PC-9 (cell line): ENCODE results near the gene SHC3. TPM values are rescaled to one million over a fixed set of nuclear protein-coding genes. Genes with fewer than 3 reads are reported as not detected.

Experiments used
- BruUV-seq: library from RNA; stranded (reverse); fragments of 400-500 nt; replicated peaks from 2 replicates; lab custom pipeline; 2021; lab: Mats Ljungman, UMichigan
- CTCF ChIA-PET: fragments of 300-600 bp; sonication (Branson Sonifier 250); formaldehyde crosslinking; loops from one replicate; lab custom pipeline; 2022; ENCODE audit warnings: antibody characterized with exemption; lab: Charles Lee
- POLR2A ChIA-PET: fragments of 300-600 bp; sonication (Branson Sonifier 250); formaldehyde crosslinking; loops from one replicate; lab custom pipeline; 2022; ENCODE audit warnings: antibody characterized with exemption; ENCODE audit not compliant: unreplicated experiment; lab: Charles Lee
- DNase-seq, 2 experiments: peaks; one replicate each; pipeline versions ENCODE4 v3.0.0 to v3.0.0-alpha.2; 2015 to 2022; ENCODE audit warnings: mixed read lengths in 1 of 2
- H2AFZ ChIP-seq: fragments of 200-600 bp; sonication (generic); 2 replicates; pipeline ENCODE4 v1.8.1; 2017; ENCODE audit warnings: antibody characterized with exemption
- H3F3A ChIP-seq: fragments of 200-600 bp; sonication (generic); 2 replicates; pipeline ENCODE4 v1.8.1; 2017; ENCODE audit warnings: antibody characterized with exemption, mild to moderate bottlenecking, low read depth; ENCODE audit not compliant: insufficient read depth
- H3K27ac ChIP-seq: fragments of 200-600 bp; sonication (generic); 2 replicates; pipeline ENCODE4 v1.6.1; 2016; ENCODE audit warnings: mixed run types
- H3K27me3 ChIP-seq: fragments of 200-600 bp; sonication (generic); 2 replicates; pipeline ENCODE4 v1.6.1; 2016; ENCODE audit warnings: low read depth, mixed run types; ENCODE audit not compliant: insufficient read depth
- H3K36me3 ChIP-seq: fragments of 200-600 bp; sonication (generic); 2 replicates; pipeline ENCODE4 v1.6.1; 2016; ENCODE audit warnings: low read depth, mixed run types
- H3K4me1 ChIP-seq: fragments of 200-600 bp; sonication (generic); replicated peaks from 2 replicates; pipeline ENCODE4 v1.6.1; 2016; ENCODE audit warnings: mixed run types; ENCODE audit not compliant: insufficient read depth
- H3K4me2 ChIP-seq: fragments of 200-600 bp; sonication (generic); 2 replicates; pipeline ENCODE4 v1.6.1; 2017; ENCODE audit warnings: mixed run types
- H3K4me3 ChIP-seq: fragments of 200-600 bp; sonication (generic); 2 replicates; pipeline ENCODE4 v1.6.1; 2016; ENCODE audit warnings: mixed run types
- H3K79me2 ChIP-seq: fragments of 200-600 bp; sonication (generic); 2 replicates; pipeline ENCODE4 v1.6.1; 2017; ENCODE audit warnings: low read depth, mixed run types
- H3K9me2 ChIP-seq: fragments of 200-600 bp; sonication (generic); 2 replicates; pipeline ENCODE4 v1.8.1; 2017; ENCODE audit warnings: mild to moderate bottlenecking; ENCODE audit not compliant: insufficient read depth
- H3K9me3 ChIP-seq: fragments of 200-600 bp; sonication (generic); 2 replicates; pipeline ENCODE4 v1.8.1; 2016; ENCODE audit warnings: low read depth; ENCODE audit not compliant: insufficient read depth
- H4K20me1 ChIP-seq: fragments of 200-600 bp; sonication (generic); 2 replicates; pipeline ENCODE4 v1.8.1; 2017; ENCODE audit not compliant: insufficient read depth
- EZH2 ChIP-seq: fragments of 200-600 bp; sonication (generic); IDR thresholded peaks from 2 replicates; pipeline ENCODE4 v1.8.0; 2017; ENCODE audit warnings: antibody characterized with exemption, low read depth
- intact Hi-C: fragments of 100-400 bp; cut with micrococcal nuclease; formaldehyde crosslinking; loops from one replicate; pipeline ENCODE4 v1.10.0; 2022; ENCODE audit not compliant: unreplicated experiment
- total RNA-seq: library from RNA; stranded (reverse); gene quantifications from 2 replicates; pipeline ENCODE4 v1.2.3, GENCODE V29; 2021
- TF ChIP-seq, protein P1 (sequence below): fragments of 200-600 bp; sonication (generic); conservative IDR thresholded peaks from 2 replicates; pipeline ENCODE4 v1.6.1; 2017; ENCODE audit warnings: mixed run types, antibody characterized with exemption, mild to moderate bottlenecking, moderate library complexity

Gene SHC3
- total RNA-seq, 1 experiment from 2014 or later = 15.9 TPM

DNA sequence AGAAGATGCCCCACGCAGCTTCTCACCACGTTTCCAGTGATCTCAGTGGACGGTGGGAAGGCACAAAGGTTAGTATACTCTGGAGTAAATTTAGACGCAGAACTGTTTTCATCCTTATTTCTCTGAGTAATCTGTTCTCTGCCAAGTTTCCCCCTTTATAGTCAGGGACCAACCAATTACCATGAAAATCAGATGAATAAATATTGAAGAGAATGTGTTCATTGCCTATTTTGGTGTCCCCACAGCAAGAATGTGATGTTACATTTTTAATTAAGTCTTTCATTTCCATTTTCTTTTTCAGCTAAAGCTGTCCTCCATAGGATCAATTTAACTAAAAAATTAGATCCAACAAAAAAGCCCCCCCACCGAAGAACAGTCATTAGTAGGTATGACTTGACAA is 146.0 kb downstream of the SHC3 start:
- no peak for TF ChIP-seq EZH2
- TF ChIP-seq, protein P1, sequence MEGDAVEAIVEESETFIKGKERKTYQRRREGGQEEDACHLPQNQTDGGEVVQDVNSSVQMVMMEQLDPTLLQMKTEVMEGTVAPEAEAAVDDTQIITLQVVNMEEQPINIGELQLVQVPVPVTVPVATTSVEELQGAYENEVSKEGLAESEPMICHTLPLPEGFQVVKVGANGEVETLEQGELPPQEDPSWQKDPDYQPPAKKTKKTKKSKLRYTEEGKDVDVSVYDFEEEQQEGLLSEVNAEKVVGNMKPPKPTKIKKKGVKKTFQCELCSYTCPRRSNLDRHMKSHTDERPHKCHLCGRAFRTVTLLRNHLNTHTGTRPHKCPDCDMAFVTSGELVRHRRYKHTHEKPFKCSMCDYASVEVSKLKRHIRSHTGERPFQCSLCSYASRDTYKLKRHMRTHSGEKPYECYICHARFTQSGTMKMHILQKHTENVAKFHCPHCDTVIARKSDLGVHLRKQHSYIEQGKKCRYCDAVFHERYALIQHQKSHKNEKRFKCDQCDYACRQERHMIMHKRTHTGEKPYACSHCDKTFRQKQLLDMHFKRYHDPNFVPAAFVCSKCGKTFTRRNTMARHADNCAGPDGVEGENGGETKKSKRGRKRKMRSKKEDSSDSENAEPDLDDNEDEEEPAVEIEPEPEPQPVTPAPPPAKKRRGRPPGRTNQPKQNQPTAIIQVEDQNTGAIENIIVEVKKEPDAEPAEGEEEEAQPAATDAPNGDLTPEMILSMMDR = no peak
- CTCF ChIA-PET = interaction anchor here (0.6 kb wide), 1 partner anchor 10 kb away, joined by 11 read pairs; no protein-coding TSS in a partner anchor
- no peaks in the 10 kb centered on the region for H3K27me3 ChIP-seq
- no peak for DNase-seq
- intact Hi-C loops = no loop called here
- no peaks in the 10 kb centered on the region for H4K20me1 ChIP-seq
- no peaks in the 10 kb centered on the region for H3K9me2 ChIP-seq
- H3K27ac ChIP-seq = no peak overlapping the region
- H3K9me3 ChIP-seq = peaks cover 5% of the 10 kb centered on the region
- POLR2A ChIA-PET = no interaction called here
- H2AFZ ChIP-seq = no peak overlapping the region
- H3K79me2 ChIP-seq = no peaks in the 10 kb centered on the region
- BruUV-seq = no TSS peak
- no peaks in the 10 kb centered on the region for H3F3A ChIP-seq
- H3K4me2 ChIP-seq = no peak overlapping the region
- no peak overlapping the region for H3K4me3 ChIP-seq
- no peaks in the 10 kb centered on the region for H3K4me1 ChIP-seq
- no peaks in the 10 kb centered on the region for H3K36me3 ChIP-seq

DNA sequence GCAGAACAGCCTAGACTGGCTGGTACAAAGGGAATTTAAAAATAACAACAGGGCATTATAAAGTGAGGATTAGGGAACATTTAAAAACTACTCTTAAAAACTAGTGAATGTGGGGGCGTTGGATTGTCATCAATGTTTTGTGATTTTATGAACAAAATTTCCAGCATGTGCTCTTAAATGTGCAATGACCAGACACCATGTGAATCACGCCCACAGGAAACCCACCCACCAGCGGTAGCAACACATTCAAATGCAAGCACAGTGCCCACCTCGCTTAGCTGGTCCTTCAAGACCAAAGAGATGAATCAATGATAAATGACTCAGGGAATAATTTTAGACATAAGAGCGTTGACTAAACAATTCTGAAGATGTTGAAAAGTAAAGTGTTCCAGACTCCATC is 146.4 kb downstream of the SHC3 start:
- Histone ChIP-seq H3F3A (no peaks in the 10 kb centered on the region), H3K9me3 (peaks cover 5% of the 10 kb centered on the region), H3K27me3 (no peaks in the 10 kb centered on the region), H3K79me2 (no peaks in the 10 kb centered on the region), H4K20me1 (no peaks in the 10 kb centered on the region), H3K36me3 (no peaks in the 10 kb centered on the region), H3K27ac (no peak overlapping the region), H3K4me3 (no peak overlapping the region), H2AFZ (no peak overlapping the region), H3K4me1 (no peaks in the 10 kb centered on the region), H3K4me2 (no peak overlapping the region), H3K9me2 (no peaks in the 10 kb centered on the region)
- TF ChIP-seq, protein P1 = no peak
- no peak for TF ChIP-seq EZH2
- ChIA-PET POLR2A (no interaction called here), CTCF (no interaction called here)
- no TSS peak for BruUV-seq
- intact Hi-C loops = no loop called here
- DNase-seq = no peak

DNA sequence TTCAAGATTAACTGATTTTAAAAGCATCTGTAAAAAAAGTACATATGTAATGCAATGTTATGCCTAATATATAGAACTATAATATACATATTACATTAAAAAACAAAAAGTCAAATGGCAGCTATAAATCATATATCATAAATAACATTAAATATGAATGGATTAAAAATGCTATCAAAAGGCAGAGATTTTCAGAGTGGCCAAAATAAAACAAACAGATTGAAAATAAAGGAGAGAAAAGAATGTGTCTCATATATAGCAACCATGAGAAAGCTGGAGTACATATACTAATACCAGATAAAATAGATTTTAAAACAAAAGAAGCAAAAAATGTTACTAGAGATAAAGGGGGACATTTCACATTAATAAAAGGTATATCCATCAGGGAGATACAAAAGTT is 148.8 kb downstream of the SHC3 start:
- ChIA-PET CTCF (no interaction called here), POLR2A (interaction anchor here (0.6 kb wide), 1 partner anchor 17 kb away, joined by 4 read pairs; no protein-coding TSS in a partner anchor)
- Histone ChIP-seq H3K4me2 (no peak overlapping the region), H3K4me3 (no peak overlapping the region), H3K27ac (no peak overlapping the region), H3F3A (peaks cover 4% of the 10 kb centered on the region; the same call in 1 of the 2 replicates), H3K4me1 (no peaks in the 10 kb centered on the region), H2AFZ (no peak overlapping the region), H3K9me2 (no peaks in the 10 kb centered on the region), H4K20me1 (no peaks in the 10 kb centered on the region), H3K79me2 (no peaks in the 10 kb centered on the region), H3K36me3 (no peaks in the 10 kb centered on the region), H3K9me3 (peaks cover 5% of the 10 kb centered on the region), H3K27me3 (no peaks in the 10 kb centered on the region)
- no peak for TF ChIP-seq EZH2
- TF ChIP-seq, protein P1 = no peak
- BruUV-seq = no TSS peak
- intact Hi-C loops = no loop called here
- DNase-seq = no peak
